Measurements from ENCODE around the gene EPHB1.

GRCh38 chr3:134777341-134777740, 17.7 kb upstream of the EPHB1 start:
- TF ChIP-seq CTCF (IDR thresholded peaks at IDR 0.05) = no peak
- TF ChIP-seq POLR2A (IDR thresholded peaks at IDR 0.05) = no peak
- TF ChIP-seq EP300 (IDR thresholded peaks at IDR 0.05) = no peak
